ENCODE data around the gene MASP2.

DNA sequence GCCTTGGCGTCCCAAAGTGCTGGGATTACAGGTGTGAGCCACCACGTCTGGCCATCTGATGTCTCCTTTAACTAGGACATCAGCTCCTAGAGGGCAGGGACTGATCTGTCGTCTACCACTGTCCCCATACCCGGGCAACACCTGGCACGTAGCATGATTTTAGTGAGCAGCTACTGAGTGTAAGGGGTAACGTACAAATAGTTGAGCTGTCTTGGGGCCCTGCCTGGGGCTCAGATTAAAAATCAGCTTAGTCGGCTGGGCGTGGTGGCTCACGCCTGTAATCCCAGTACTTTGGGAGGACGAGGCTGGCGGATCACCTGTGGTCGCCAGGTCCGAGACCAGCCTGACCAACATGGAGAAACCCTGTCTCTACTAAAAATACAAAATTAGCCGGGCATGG, 11.0 kb upstream of the MASP2 start:
- TF ChIP-seq ZFP30 (CRISPR knock-in tag; IDR thresholded peaks at IDR 0.05), result no peak
- TF ChIP-seq TOX (CRISPR knock-in tag; IDR thresholded peaks at IDR 0.05; ENCODE audit: borderline replicate concordance), result no peak
- TF ChIP-seq, protein P1, sequence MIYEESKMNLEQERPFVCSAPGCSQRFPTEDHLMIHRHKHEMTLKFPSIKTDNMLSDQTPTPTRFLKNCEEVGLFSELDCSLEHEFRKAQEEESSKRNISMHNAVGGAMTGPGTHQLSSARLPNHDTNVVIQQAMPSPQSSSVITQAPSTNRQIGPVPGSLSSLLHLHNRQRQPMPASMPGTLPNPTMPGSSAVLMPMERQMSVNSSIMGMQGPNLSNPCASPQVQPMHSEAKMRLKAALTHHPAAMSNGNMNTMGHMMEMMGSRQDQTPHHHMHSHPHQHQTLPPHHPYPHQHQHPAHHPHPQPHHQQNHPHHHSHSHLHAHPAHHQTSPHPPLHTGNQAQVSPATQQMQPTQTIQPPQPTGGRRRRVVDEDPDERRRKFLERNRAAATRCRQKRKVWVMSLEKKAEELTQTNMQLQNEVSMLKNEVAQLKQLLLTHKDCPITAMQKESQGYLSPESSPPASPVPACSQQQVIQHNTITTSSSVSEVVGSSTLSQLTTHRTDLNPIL (CRISPR knock-in tag; IDR thresholded peaks at IDR 0.05; ENCODE audit: low read depth), result no peak
- TF ChIP-seq ZC3H10 (CRISPR knock-in tag; IDR thresholded peaks at IDR 0.05), result no peak
- no peak for TF ChIP-seq OSR1 (CRISPR knock-in tag; IDR thresholded peaks at IDR 0.05)
- no peak for TF ChIP-seq PATZ1 (CRISPR knock-in tag; IDR thresholded peaks at IDR 0.05; ENCODE audit: borderline replicate concordance)
- no peak for TF ChIP-seq SNAI2 (CRISPR knock-in tag; IDR thresholded peaks at IDR 0.05)
- no peak for TF ChIP-seq PPARA (CRISPR knock-in tag; IDR thresholded peaks at IDR 0.05; ENCODE audit: borderline replicate concordance)
- TF ChIP-seq ZNF8 (CRISPR knock-in tag; IDR thresholded peaks at IDR 0.05), result no peak
- TF ChIP-seq, protein P2, sequence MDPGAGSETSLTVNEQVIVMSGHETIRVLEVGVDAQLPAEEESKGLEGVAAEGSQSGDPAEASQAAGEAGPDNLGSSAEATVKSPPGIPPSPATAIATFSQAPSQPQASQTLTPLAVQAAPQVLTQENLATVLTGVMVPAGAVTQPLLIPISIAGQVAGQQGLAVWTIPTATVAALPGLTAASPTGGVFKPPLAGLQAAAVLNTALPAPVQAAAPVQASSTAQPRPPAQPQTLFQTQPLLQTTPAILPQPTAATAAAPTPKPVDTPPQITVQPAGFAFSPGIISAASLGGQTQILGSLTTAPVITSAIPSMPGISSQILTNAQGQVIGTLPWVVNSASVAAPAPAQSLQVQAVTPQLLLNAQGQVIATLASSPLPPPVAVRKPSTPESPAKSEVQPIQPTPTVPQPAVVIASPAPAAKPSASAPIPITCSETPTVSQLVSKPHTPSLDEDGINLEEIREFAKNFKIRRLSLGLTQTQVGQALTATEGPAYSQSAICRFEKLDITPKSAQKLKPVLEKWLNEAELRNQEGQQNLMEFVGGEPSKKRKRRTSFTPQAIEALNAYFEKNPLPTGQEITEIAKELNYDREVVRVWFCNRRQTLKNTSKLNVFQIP (CRISPR knock-in tag; IDR thresholded peaks at IDR 0.05; ENCODE audit: borderline replicate concordance, low read depth), result no peak
- TF ChIP-seq ZFP3 (CRISPR knock-in tag; IDR thresholded peaks at IDR 0.05), result no peak
- TF ChIP-seq CSRNP3 (CRISPR knock-in tag; IDR thresholded peaks at IDR 0.05), result no peak
- no peak for TF ChIP-seq TSHZ2 (CRISPR knock-in tag; IDR thresholded peaks at IDR 0.05)
- TF ChIP-seq TCF4 (CRISPR knock-in tag; IDR thresholded peaks at IDR 0.05; ENCODE audit: borderline replicate concordance), result no peak

All from SK-N-SH treated with all-trans-retinoic acid at 6 μM for 48 hours (cell line).